ENCODE data around the gene IZUMO4.

- TF ChIP-seq CTCF (IDR thresholded peaks at IDR 0.05) (no peak), POLR2A (IDR thresholded peaks at IDR 0.05) (no peak)
Measured at GRCh38 chr19:2079865-2080301, 16.8 kb upstream of the IZUMO4 start.

Measured in heart left ventricle (tissue), 13 donors.